ENCODE measurements around the gene NXPH4. TPM values are rescaled to one million over a fixed set of nuclear protein-coding genes. Genes with fewer than 3 reads are reported as not detected.

NXPH4 gene
- total and polyA plus RNA-seq, 4 donors = 0.15 to 0.94 (median 0.48) TPM

DNA sequence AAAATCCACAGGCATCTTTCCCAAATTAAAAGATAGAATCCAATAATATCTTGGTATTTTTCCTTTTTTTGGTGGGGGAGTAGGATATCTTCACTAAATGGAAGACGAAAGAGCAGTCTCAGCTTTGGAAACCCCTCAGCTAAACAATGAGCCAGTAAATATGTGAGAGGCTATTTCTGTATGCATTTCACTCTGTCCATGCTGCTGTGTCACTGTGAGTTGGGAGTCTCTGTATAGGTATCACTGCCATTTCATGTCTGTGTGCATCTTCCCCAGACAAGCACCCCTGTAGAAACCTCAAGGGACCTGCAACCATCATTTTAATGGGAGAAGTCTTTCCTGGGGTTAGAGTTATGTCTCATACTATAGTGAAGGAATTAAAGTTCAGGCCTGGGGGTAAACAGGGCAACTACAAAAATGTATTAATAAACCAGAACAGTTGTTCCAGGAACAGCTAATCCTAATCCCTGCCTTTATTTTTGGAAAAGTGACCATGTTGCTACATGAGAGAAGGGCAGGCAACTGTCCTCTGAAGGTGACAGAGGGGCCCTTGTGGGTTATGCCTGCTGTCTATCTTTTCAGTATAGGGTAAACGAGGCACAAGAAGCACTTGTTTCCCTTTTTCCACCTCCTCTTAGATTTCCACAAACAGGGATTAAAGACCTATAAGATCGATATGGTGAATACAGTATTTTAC is 45.7 kb downstream of the NXPH4 start:
- Histone ChIP-seq H3K27me3 (ENCODE audit: control insufficient read depth in 3 of 3, insufficient read depth in 3 of 3, low read length in 2 of 3) (no peaks in the 10 kb centered on the region), H3K36me3 (ENCODE audit: control insufficient read depth in 4 of 4, insufficient read depth in 4 of 4, low read length in 4 of 4) (peaks cover 5 to 48% (median 31%) of the 10 kb centered on the region in 4 donors), H3K4me1 (ENCODE audit: control insufficient read depth in 5 of 5, insufficient read depth in 5 of 5, low read length in 5 of 5) (peaks cover 0 to 11% (median 0%) of the 10 kb centered on the region in 5 donors), H3K4me3 (no peak overlapping the region), H3K9ac (ENCODE audit: insufficient read depth in 1 of 2, low read length in 2 of 2) (no peak overlapping the region), H3K27ac (ENCODE audit: low read depth in 1 of 2, low read length in 1 of 2) (peak overlapping the region in 1 of 2 donors; percentile 79), H3K9me3 (ENCODE audit: control insufficient read depth in 4 of 4, insufficient read depth in 3 of 4, low read length in 3 of 4) (peaks cover 0 to 3% (median 1%) of the 10 kb centered on the region in 4 donors)
- TF ChIP-seq, protein P1, sequence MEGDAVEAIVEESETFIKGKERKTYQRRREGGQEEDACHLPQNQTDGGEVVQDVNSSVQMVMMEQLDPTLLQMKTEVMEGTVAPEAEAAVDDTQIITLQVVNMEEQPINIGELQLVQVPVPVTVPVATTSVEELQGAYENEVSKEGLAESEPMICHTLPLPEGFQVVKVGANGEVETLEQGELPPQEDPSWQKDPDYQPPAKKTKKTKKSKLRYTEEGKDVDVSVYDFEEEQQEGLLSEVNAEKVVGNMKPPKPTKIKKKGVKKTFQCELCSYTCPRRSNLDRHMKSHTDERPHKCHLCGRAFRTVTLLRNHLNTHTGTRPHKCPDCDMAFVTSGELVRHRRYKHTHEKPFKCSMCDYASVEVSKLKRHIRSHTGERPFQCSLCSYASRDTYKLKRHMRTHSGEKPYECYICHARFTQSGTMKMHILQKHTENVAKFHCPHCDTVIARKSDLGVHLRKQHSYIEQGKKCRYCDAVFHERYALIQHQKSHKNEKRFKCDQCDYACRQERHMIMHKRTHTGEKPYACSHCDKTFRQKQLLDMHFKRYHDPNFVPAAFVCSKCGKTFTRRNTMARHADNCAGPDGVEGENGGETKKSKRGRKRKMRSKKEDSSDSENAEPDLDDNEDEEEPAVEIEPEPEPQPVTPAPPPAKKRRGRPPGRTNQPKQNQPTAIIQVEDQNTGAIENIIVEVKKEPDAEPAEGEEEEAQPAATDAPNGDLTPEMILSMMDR (IDR thresholded peaks at IDR 0.05; ENCODE audit: control extremely low read depth, extremely low read depth) = no peak
- ATAC-seq (ENCODE audit: insufficient read depth, low FRiP score) (no peak), DNase-seq (no peak)
- WGBS, 2 donors = 95 to 97% methylated on average over 3 of the region's 3 CpGs

- TF ChIP-seq, protein P1 (IDR thresholded peaks at IDR 0.05; ENCODE audit: control extremely low read depth, extremely low read depth) = no peak
- DNase-seq (no peak), ATAC-seq (ENCODE audit: insufficient read depth, low FRiP score) (no peak)
- Histone ChIP-seq H3K4me3 (no peak overlapping the region), H3K27ac (ENCODE audit: low read depth in 1 of 2, low read length in 1 of 2) (no peak overlapping the region), H3K9ac (ENCODE audit: insufficient read depth in 1 of 2, low read length in 2 of 2) (peak overlapping the region in 1 of 2 donors; percentile 32), H3K9me3 (ENCODE audit: control insufficient read depth in 4 of 4, insufficient read depth in 3 of 4, low read length in 3 of 4) (peaks cover 0 to 3% (median 1%) of the 10 kb centered on the region in 4 donors), H3K4me1 (ENCODE audit: control insufficient read depth in 5 of 5, insufficient read depth in 5 of 5, low read length in 5 of 5) (peaks cover 0 to 11% (median 0%) of the 10 kb centered on the region in 5 donors), H3K27me3 (ENCODE audit: control insufficient read depth in 3 of 3, insufficient read depth in 3 of 3, low read length in 2 of 3) (no peaks in the 10 kb centered on the region), H3K36me3 (ENCODE audit: control insufficient read depth in 4 of 4, insufficient read depth in 4 of 4, low read length in 4 of 4) (peaks cover 5 to 45% (median 32%) of the 10 kb centered on the region in 4 donors)
- 93 to 98% methylated on average over 2 of the region's 2 CpGs for WGBS, 2 donors
These were observed 46.5 kb downstream of the NXPH4 start for GRCh38 chr12:57263096-57263495.

GRCh38 chr12:57266681-57267080 is 50.1 kb downstream of the NXPH4 start:
- H3K9ac ChIP-seq (ENCODE audit: insufficient read depth in 1 of 2, low read length in 2 of 2) = no peak overlapping the region
- H3K27me3 ChIP-seq (ENCODE audit: control insufficient read depth in 3 of 3, insufficient read depth in 3 of 3, low read length in 2 of 3) = no peaks in the 10 kb centered on the region
- peaks cover 15 to 40% (median 30%) of the 10 kb centered on the region in 4 donors for H3K36me3 ChIP-seq (ENCODE audit: control insufficient read depth in 4 of 4, insufficient read depth in 4 of 4, low read length in 4 of 4)
- no peak overlapping the region for H3K27ac ChIP-seq (ENCODE audit: low read depth in 1 of 2, low read length in 1 of 2)
- peaks cover 0 to 3% (median 1%) of the 10 kb centered on the region in 4 donors for H3K9me3 ChIP-seq (ENCODE audit: control insufficient read depth in 4 of 4, insufficient read depth in 3 of 4, low read length in 3 of 4)
- no peak overlapping the region for H3K4me3 ChIP-seq
- no peak for DNase-seq
- ATAC-seq (ENCODE audit: insufficient read depth, low FRiP score) = no peak
- TF ChIP-seq, protein P1 (IDR thresholded peaks at IDR 0.05; ENCODE audit: control extremely low read depth, extremely low read depth) = no peak
- no peaks in the 10 kb centered on the region for H3K4me1 ChIP-seq (ENCODE audit: control insufficient read depth in 5 of 5, insufficient read depth in 5 of 5, low read length in 5 of 5)
